Fibroblast of lung (primary cell): ENCODE measurements around the gene C2.

Experiments
- EZH2 ChIP-seq: IDR thresholded peaks from 2 replicates; pipeline ENCODE4 v1.5.1; 2012; ENCODE audit warnings: low read length, control low read depth, mild to moderate bottlenecking; ENCODE audit errors: missing control alignments
- TF ChIP-seq, protein P1 (sequence below), 2 donors: IDR thresholded peaks in 1 of 2; conservative IDR thresholded peaks in 1 of 2; 1 replicate in 1 of 2; 2 replicates in 1 of 2; pipeline ENCODE4 v1.5.1; 2011 to 2012; ENCODE audit warnings: low read length in 2 of 2, control low read depth in 1 of 2, inconsistent platforms in 1 of 2, low read depth in 1 of 2, mild to moderate bottlenecking in 1 of 2

DNA sequence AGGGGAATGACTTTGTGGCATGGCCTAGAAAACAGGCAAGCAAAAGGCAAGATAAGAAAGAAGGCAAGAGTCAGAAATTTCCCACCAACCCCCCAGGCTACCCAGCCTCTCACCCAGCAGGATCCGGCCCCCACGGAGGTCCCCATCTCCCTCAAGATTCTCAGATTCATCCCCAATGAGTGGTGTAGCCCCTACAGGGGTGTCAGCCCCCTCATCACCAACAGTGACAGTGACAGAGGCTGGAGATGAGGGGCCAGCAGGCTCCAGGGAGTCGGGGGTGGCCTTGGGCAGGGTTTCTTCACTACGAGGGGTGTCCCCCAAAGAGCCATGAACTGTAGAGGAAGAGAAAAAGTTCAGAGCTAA lies 31.0 kb upstream of the C2 start:
- TF ChIP-seq, protein P1, sequence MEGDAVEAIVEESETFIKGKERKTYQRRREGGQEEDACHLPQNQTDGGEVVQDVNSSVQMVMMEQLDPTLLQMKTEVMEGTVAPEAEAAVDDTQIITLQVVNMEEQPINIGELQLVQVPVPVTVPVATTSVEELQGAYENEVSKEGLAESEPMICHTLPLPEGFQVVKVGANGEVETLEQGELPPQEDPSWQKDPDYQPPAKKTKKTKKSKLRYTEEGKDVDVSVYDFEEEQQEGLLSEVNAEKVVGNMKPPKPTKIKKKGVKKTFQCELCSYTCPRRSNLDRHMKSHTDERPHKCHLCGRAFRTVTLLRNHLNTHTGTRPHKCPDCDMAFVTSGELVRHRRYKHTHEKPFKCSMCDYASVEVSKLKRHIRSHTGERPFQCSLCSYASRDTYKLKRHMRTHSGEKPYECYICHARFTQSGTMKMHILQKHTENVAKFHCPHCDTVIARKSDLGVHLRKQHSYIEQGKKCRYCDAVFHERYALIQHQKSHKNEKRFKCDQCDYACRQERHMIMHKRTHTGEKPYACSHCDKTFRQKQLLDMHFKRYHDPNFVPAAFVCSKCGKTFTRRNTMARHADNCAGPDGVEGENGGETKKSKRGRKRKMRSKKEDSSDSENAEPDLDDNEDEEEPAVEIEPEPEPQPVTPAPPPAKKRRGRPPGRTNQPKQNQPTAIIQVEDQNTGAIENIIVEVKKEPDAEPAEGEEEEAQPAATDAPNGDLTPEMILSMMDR (conservative IDR thresholded peaks at IDR 0.05 in 1 of 2, IDR thresholded peaks at IDR 0.05 in 1 of 2; ENCODE audit: low read depth in 1 of 2, low read length in 2 of 2) = no peak
- TF ChIP-seq EZH2 = no peak
